Activated naive CD4-positive, alpha-beta T cell (primary cell): ENCODE data around the gene NLGN4Y.

Experiments
- DNase-seq, 4 experiments: peaks; one replicate each; lab custom pipeline; 2025; lab: John Stamatoyannopoulos, UW

Gene NLGN4Y

GRCh38 chrY:14524272-14525231 lies at the start of gene NLGN4Y:
Gene NLGN4Y, plus strand, starts transcription at chrY:14524529. Its CDS starts 97,591 bp downstream, at chrY:14622120.
- DNase-seq, result no peak

- no peak for DNase-seq
Observed at GRCh38 chrY:14485935-14486334, 38.4 kb upstream of the NLGN4Y start.

- DNase-seq, result no peak
Observed at GRCh38 chrY:14490226-14490625, 34.1 kb upstream of the NLGN4Y start.

DNA sequence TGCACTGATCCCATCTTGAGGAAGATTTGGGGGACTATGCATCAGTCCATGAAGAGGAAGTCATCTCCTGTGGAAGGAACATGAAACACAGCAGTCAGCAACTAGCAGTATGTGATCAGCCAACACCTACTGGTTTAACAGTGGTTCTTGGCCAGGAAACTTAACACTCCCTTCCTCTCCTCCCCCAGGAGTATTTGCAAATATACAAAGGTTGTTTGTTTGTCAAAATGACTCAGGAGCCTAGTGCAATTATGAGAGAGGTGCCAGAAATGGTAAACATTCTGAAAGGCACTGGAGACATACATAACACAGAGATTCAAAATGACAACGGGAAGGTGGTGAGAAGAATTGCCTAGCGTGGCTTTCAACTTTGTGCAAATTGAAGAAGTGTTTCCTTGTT lies 26.3 kb upstream of the NLGN4Y start:
- no peak for DNase-seq

- DNase-seq, result no peak
Observed at GRCh38 chrY:14504592-14504991, 19.7 kb upstream of the NLGN4Y start.

GRCh38 chrY:14522379-14522950 lies 1.9 kb upstream of the NLGN4Y start:
- no peak for DNase-seq

- DNase-seq, result no peak
Observed at GRCh38 chrY:14523491-14524271, 648 bp upstream of the NLGN4Y start.

DNA sequence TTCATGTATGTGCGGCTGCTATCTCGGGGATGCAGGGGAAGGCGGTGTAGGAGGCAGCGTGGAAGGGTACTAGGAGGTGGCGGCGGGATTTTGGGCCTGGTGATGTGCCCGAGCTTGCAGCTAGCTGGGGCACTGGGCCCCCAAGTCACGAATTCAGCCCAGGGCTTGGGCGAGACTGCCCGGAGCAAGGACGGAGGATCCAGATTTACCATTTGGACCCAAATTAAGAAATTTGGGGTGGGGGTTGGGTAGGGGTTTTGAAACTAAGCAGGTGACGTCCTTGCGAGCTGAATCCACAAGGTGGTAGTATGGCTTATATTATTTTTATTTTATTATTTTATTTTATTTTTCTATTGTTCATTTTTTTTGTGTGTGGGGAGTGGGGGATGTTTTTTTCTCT lies 986 bp downstream of the NLGN4Y start:
- DNase-seq, result no peak

DNA sequence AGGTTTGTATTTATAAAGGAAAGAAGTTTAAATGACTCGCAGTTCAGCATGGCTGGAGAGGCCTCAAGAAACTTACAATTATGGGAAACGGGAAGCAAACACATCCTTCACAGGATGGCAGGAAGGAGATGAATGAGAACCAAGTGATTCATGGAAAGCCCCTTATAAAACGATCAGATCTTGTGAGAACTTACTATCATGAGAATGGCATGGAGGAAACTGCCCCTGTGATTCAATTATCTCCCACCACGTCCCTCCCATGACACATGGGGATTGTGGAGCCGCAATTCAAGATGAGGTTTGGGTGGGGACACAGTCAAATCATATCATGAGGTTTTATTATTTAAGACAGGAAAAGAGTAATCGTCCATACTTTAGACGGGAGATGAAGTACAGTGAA lies 4.0 kb downstream of the NLGN4Y start:
- DNase-seq, result no peak

GRCh38 chrY:14536703-14537102 lies 12.4 kb downstream of the NLGN4Y start:
- DNase-seq, result no peak

DNA sequence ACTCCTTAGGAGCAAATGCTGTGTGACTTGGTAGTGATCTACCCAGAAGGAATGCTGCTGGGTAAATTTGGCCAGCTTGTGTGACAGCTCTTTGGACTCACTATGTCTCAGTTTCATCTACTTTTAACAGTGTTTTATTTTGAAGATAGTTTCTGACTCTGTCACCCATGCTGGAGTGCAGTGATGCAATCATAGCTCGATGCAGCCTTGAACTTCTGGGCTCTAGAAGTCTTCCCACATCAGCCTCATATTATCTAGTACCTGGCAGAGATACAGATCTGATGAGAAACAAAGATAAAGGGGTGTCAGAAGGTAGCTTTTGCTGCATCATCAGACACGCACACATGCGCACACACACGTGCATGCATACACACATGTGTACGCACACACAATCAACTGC lies 19.2 kb downstream of the NLGN4Y start:
- no peak for DNase-seq

DNA sequence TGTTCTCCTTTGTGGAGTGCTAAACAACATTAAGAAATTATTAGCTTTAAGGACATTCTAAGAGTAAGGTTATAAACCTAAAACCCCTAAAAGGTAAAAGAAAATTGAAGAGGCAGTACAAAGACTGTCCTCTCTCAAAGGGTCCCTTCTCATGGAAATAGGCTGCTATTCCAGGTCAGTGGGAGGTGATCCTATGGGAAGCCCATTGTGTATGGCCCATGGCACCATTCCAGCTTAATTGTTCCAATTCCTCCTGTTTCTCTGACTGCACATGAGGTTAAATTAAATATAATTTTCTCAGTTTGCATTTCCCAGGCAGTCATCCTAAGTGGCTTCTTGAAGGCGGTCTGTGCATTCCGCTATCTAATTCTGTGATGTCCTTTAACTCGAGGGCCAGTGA lies 57.0 kb downstream of the NLGN4Y start:
- no peak for DNase-seq

DNA sequence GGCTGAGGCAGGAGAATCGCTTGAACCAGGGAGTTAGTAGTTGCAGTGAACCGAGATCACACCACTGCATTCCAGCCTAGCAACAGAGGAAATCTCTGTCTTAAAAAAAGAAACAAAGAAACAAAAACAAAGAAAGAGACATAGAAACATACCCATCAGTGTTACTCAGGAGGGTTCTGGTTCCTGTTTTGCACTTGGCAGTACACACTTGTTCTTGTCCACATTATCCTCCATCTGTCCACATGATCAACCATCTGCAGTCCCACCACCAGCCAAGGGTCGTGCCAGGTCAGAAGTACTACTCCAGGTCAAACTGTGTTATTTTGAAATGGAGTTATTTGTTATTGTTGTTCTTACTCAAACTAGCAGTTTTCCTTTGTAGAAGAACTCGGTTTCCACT lies 62.4 kb downstream of the NLGN4Y start:
- no peak for DNase-seq

GRCh38 chrY:14601372-14601771 lies 77.0 kb downstream of the NLGN4Y start:
- DNase-seq, result no peak

GRCh38 chrY:14617625-14618024 lies 93.3 kb downstream of the NLGN4Y start:
- DNase-seq, result no peak

DNA sequence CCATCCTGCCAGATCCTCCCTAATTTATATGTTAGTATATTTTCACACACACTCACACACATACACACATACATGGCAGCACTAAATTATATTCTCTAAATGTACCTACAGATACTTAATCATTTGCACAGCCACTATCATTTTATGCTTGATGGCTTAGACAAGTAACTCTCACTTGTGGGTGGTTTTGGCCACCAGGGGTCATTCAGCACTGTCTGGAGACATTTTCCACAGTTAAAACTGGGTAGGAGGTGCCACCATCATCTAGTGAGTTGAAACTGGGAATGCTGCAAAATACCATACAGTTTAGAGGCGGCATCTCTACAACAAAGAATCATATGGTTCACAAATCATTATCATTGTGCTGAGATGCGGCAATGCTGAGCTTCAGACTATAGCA lies 94.2 kb downstream of the NLGN4Y start:
- no peak for DNase-seq

GRCh38 chrY:14628208-14628607 lies 103.9 kb downstream of the NLGN4Y start:
- DNase-seq, result no peak

GRCh38 chrY:14631676-14632075 lies 107.3 kb downstream of the NLGN4Y start:
- DNase-seq, result no peak

GRCh38 chrY:14633718-14634117 lies 109.4 kb downstream of the NLGN4Y start:
- DNase-seq, result no peak

DNA sequence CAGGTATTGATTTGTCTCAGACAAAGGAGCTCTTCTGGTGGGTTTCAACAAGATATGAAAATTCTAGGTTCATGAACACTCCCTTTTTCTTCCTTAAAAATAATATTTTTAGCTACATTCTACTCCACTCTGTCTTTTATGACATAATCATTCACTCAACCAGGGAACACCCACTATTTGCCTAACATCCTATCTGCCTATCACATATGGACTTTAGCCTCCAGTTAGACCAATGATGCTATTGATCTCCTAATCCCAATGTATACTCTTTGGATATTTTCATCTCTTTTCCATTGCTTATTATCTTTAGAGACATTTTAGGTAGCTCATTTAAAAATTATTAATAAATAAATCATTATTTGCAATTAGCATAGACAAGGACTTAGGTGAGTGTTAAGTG lies 110.6 kb downstream of the NLGN4Y start:
- no peak for DNase-seq

GRCh38 chrY:14637551-14637950 lies 113.2 kb downstream of the NLGN4Y start:
- no peak for DNase-seq

DNA sequence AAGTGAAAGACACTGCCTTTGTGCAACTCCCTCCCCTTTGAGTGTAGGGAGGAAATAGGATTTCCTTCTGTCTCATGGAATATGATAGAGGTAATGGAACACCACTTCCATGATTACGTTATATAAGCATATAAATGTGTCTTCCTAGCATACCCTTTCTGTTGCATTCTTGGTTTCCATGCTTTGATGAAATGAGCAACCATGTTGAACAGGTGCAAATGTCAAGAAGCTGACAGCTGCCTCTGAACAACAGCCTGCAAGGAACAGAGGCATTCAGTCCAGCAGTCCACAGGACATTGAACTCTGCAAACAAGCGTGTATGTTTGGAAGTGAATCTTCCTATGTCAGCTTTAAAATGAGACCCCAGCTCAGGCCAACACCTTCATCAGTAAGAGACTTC lies 117.5 kb downstream of the NLGN4Y start:
- no peak for DNase-seq
